ENCODE data around the gene TEX22. TPM values are rescaled to one million over a fixed set of nuclear protein-coding genes. Genes with fewer than 3 reads are reported as not detected.
A peak's percentile ranks its signal among the peaks of the same experiment; 100 is the strongest.
"Not testable (repeated sequence)": the region's sequence is repeated elsewhere in the genome, so short reads cannot be mapped to it uniquely, and the experiment has no call there.

Gene TEX22, protein sequence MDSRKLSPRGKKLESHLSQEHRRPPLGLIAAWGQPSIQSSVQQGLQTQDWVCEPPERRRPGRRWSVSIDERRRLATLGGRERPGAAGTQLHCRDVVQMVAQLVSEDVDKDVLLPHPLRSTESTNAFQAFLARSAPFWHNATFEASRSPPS
- total RNA-seq = under 0.01 and 0.13 TPM in 2 replicates

DNA sequence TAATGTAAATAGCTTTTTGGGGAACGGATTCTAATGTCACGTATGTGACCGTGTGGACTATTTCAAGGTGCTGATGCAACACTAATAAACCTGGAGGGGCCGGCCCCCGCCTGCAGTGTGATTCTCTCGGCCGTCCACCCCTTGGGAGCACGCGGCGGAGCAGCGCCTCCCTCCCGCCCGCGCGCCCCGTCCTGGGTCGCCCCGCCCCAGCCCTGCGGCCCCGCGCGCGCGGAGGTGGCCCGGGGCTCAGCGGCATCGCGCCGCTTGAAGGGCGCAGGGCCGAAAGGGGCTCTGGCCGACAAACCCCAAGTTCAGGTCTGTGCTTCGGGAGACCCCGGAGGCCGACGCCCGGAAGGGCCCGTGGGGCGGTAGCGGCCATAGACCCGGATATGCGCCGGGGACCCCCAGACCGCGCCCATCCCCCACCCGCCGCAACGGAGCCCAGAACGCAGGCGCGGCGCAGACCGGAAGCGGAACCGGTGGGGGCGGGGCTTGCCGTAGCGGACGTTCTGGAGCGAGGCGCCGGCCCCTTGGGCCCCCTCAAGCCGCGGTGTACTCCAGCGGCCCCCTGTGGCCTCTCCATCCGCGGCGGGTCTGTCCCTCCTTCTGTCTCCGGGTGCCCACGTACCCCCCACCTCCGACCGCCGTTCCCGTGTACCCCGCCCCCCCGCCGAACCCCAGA lies at the start of gene TEX22:
TEX22 (plus strand) TSS at position 495 of the 682 bp plus-strand sequence. CDS start 803 bp downstream, outside the sequence.
- peak; percentile 60 to 84 for DNase-seq (ENCODE audit: low read depth in 2 of 2)

DNA sequence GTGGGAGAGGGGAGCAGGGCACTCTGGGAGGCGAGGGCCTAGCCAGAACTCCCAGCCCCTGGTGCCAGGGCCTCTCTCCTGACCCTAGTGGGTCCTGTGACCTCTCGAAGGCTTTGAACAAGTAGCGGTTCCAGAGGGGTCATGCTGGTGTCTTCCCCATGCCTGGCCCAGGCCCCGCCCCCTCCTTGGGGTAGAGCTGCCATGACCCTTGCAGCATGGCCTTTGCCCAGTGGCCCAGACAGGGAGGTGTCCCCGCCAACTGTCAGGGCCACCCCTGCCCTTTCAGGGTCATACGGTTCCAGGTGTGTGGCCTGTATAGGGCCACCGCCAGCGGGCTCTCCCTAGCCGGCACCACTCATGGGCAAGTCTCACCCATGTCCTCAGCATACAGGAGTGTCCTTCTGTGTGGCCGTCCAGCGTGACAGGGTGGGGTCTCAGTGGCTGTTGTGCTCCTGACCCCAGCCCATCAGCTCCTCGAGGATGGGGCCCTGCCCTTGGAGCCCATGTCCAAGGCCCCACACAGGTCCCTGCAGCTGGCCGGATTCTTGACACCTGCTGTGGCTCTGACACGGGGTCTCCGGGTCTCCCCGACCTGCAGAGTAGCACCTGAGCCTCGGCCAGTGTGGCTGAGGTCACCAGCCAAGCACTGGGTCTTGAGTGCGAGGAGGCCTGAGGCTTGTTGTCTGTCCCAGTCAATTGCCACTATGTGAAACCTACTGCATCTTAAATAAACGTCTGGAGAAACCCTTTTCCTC lies 49.2 kb upstream of the TEX22 start:
- no peak for DNase-seq (ENCODE audit: low read depth in 2 of 2)

DNA sequence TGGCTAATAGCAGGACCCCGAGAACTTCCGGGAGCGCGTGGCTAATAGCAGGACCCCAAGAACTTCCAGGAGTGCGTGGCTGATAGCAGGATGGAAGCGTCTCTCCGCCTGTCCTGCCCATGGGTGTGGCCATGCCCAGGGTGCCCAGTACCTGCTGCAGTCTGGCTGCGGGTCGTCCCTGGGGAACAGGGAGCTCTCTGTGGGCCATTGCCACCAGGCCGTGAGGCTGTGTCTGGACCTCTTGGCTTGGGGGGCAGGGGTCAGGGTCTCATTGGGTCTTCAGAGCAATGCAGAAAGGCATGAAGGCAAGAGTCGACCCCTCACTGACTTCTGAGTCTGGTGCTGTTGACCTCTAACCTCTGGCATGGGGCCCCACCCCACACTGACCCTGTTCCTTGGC lies 48.3 kb upstream of the TEX22 start:
- no peak for DNase-seq (ENCODE audit: low read depth in 2 of 2)

DNA sequence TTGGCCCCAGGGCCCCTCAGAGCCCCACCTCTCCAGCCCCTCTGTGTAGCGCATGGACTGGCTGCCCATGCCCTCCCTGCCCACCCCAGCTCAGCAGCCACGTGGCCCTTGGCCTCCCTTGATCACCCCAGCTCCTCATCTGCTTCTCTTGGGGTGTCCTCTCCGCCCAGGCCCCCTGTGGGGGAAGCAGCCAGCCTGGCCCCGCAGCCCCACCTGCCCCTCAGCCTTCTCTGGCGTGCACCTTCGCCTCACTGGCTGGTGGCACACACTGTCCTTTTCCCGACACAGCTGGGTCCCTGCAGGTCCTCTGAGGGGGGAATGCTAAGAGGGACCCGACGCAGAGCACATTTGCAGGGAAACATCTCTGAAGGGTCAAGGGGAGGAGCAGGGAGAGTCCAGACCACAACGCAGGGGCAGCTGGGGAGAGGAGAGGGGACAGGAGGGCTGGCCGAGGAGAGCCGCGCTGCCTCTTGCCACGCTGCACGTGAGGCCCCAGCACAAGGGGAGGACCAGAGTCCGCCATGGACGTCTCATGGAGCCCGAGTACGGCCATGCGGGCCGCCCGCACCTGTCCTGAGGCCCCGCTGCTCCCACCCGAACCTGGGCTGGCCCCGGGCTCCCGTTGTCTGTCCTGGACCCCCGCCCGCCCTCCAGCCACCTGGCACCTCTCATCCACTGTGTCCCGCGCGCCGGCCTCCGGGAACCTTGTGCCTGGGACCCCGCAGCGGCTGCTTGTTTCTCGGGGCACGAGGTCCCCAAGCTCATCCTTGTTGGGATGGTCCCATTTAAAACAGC lies 47.7 kb upstream of the TEX22 start:
- DNase-seq (ENCODE audit: low read depth in 2 of 2) = no peak

DNA sequence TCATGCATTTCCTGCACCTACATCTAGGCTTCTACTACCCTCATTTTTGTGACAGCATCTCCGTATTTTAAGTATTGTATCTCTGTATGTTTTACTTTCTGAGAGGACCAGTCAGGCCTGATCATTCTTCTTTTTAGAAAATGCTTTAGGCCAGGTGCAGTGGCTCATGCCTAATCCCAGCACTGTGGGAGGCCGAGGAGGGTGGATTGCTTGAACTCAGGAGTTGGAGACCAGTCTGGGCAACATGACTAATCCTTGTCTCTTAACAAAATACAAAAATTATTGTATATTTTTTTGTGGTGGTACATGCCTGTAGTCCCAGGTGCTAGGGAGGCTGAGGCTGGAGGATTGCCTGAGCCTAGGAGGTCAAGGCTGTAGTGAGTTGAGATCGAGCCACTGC lies 46.9 kb upstream of the TEX22 start:
- no peak for DNase-seq (ENCODE audit: low read depth in 2 of 2)

DNA sequence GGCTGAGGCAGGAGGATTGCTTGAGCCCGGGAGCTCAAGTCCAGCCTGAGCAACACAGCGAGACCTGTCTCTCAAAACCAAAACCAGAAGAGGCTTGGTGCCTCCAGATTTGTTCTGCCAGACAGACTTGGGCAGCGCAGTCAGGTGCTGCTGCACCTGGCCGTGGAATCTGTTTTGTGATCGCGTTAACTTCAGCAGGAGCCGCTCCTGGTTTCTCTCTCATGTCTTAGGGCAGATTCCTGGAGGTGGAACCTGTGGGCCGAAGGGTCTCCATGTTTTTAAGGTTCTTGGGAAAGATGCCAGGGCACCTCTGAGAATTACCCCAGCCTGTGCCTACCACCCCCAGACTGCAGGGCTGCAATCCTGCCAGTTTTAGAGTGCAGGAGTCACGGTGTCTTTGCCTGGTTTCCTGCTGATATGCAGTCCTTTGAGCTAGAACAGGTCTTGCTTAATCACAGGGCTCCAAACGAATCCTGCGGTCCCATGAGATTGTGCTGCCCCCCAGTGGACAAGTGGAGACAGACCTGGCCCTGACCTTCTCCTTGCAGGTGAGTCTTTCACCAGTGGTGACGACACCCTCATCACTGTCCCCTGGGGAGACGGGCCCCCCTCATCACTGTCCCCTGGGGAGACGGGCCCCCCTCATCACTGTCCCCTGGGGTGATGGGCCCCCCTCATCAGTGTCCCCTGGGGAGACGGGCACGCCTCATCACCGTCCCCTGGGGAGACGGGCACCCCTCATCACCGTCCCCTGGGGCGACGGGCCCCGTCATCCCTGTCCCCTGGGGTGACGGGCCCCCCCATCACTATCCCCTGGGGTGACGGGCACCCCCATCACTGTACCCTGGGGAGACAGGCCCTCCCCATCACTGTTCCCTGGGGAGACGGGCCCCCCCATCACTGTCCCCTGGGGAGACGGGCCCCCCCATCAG lies 46.2 kb upstream of the TEX22 start:
- peak; percentile 86 to 88 for DNase-seq (ENCODE audit: low read depth in 2 of 2)

DNA sequence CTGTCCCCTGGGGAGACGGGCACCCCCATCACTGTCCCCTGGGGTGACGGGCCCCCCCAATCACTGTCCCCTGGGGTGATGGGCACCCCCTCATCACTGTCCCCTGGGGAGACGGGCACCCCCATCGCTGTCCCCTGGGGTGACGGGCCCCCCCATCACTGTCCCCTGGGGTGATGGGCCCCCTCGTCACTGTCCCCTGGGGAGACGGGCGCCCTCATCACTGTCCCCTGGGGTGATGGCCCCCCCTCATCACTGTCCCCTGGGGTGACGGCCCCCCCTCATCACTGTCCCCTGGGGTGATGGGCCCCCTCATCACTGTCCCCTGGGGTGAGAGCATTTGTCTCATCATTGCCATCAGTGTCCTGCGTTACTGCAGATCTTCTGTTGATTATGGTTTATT lies 45.2 kb upstream of the TEX22 start:
- no peak for DNase-seq (ENCODE audit: low read depth in 2 of 2)

DNA sequence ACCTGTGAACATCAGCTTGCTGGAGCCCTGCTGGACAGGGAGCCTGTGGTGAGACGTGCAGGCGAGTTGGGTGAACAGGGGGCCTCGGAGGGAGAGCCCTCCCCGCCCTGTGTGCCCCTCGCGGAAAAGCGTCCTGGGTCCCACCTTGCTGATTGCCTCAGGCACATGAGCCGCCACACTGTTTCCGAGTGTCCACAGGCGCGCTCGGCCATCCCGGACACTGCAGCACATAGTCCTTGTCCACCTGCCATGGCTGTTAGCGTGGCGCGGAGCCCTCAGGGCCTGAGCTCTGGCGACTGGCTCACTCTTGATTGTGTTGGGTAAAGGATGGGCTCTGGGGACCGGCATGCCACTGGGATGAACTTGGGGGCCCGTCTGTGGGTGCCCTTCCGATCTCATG lies 43.8 kb upstream of the TEX22 start:
- no peak for DNase-seq (ENCODE audit: low read depth in 2 of 2)

DNA sequence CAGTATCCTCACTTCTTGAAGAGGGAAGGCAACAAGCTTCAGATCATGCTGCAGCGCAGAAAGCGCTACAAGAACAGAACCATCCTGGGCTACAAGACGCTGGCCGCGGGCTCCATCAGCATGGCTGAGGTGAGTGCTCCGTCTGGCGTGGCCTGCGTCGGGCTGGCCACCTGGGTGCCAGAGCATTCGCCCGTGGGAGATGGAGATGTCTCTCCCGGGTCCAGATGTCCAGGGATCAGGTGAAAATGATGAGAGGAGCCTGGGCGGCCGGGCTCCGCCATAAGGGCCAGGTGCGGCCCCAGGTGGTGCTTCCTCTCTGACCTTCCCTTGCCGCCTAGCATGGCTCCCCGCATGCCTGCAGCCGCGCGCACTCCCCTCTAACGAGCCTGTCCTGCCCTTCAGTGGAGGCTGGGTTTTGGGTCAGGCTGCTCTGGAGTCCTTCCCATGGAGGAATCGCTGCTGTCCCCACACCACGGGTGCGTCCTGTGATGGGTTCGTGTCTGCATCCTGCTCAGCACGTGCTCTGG lies 43.2 kb upstream of the TEX22 start:
- DNase-seq (ENCODE audit: low read depth in 2 of 2) = no peak

DNA sequence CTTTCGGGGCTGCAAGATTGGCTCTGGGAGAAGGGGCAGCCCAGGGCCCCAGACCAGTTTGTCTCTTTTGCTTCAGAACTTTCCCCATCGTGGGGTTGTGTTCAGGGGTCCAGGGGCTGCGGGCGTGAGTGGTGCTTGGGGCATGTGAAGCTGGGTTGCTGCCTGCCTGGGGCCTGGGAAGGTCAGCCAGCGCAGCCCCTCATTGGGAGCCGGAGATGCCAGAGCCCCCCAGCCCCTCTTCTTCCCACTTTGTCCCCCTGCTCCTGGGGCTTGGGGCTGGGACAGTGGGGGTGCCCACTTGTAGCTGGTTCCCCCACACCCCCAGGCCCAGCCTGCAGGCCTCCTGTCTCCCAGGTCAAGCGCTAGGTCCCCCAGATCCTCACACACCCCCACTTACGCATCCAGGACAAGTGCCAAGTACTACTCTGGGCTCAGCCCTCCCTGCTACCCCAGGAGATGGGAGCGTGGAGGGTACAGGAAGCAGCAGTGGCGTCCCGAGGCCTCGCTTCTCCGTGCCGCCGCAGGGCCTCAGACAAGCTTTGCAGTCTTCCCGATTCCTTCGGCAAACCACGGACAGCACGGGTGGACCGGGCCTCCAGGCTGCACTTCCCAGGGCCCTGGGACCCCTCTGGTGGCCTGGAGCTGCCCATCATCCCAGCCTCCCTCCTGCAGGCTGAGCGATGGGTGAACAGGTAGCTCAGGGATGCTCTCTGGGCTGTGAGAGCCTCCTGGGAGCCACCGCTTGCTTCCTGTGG lies 42.3 kb upstream of the TEX22 start:
- DNase-seq (ENCODE audit: low read depth in 2 of 2) = no peak

DNA sequence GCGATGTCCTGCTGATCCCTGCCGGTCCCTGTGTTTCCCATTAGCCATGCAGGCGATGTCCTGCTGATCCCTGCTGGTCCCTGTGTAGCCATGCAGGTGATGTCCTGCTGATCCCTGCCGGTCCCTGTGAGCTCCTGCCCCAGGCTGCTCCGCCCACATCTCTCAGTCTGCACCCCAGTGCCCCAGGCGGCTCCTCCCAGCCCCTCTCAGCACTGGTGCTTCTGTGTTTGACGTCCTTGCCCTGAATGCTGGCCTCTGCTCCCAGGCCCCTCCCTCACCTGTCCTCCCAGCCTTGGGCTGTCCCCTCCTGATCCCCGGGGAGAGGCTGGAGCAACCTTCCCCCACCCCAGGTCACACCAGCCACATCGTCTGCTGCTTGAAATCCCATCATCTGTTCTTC lies 41.4 kb upstream of the TEX22 start:
- no peak for DNase-seq (ENCODE audit: low read depth in 2 of 2)

DNA sequence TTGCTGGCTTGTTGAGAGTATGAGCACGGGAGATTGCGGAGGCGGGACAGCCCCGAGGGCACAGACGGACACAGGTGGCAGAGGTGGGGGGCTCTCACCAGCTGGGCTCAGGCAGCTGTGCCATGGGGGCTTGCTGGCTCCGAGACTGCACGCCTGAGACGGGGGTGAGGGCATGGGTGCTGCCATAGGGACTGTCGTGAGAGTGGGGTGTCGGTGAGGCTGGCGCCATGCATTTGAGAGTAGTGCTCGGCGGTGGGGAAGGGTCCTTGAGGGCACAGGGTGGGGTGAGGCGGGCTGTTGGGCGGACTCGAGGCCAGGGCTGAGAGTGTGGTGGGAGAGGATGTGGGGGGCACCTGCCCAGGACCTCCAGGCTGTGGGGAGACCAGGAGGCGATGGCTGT lies 40.7 kb upstream of the TEX22 start:
- DNase-seq (ENCODE audit: low read depth in 2 of 2) = no peak

DNA sequence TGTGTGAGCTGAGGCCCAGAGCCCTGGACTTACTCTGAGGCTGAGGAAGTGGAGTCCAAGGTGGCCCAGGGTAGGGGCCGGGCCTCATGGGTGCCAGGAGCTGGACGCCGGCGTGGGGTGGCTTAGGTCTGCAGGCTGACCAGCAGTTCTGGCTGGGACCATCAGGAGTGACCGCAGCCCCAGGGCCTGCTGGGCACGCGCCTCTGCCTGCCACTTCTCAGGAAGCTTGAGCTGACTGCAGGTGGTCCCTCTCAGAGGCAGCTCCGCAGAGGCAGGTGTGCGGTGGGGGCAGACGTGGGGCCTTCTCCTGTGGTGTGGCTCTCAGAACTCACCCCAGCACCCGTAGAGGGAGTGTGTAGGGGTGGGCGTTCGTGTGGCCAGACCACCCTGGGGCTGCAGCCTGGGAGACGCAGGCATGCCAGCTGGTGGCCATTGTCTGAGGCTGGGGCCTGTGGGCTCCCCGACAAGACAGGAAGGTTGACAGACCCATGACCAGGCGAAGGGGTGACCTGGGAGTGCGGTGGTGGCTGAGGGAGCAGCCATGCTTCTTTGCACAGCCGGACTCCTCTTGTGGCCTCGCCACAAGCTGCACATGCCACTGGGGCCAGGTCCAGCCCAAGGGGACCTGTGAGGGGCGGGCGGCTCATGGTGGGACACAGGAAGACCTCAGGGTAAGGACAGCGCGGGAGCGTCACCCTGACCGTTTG lies 40.0 kb upstream of the TEX22 start:
- DNase-seq (ENCODE audit: low read depth in 2 of 2) = no peak

DNA sequence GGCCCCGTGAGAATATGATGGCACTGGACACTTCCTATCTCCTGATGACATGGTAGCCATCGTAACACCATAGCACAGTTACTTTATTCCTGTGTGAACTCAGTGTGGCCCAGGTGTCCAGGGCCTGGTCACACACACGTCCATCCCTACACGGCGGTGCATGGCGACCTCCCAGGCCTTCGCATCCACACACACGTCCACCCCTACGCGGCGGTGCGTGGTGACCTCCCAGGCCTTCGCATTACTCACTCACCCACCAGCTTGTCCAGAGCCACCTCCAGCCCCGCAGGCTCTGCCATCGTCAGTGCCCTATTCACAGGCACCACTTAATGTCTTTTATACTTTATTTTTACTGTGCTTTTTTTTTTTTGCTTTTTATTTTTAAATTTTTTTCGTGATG lies 39.4 kb upstream of the TEX22 start:
- DNase-seq (ENCODE audit: low read depth in 2 of 2) = no peak

DNA sequence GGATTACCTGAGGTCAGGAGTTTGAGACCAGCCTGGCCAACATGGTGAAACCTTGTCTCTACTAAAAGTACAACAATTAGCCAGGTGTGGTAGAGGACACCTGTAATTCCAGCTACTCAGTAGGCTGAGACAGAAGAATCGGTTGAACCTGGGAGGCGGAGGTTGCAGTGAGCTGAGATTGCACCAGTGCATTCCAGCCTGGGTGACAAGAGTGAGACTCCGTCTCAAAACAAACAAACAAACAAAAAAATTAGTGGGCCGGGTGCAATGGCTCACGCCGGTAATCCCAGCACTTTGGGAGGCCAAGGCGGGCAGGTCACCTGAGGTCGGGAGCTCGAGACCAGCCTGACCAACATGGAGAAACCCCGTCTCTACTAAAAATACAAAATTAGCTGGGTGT lies 36.9 kb upstream of the TEX22 start:
- DNase-seq (ENCODE audit: low read depth in 2 of 2) = not testable (repeated sequence)

DNA sequence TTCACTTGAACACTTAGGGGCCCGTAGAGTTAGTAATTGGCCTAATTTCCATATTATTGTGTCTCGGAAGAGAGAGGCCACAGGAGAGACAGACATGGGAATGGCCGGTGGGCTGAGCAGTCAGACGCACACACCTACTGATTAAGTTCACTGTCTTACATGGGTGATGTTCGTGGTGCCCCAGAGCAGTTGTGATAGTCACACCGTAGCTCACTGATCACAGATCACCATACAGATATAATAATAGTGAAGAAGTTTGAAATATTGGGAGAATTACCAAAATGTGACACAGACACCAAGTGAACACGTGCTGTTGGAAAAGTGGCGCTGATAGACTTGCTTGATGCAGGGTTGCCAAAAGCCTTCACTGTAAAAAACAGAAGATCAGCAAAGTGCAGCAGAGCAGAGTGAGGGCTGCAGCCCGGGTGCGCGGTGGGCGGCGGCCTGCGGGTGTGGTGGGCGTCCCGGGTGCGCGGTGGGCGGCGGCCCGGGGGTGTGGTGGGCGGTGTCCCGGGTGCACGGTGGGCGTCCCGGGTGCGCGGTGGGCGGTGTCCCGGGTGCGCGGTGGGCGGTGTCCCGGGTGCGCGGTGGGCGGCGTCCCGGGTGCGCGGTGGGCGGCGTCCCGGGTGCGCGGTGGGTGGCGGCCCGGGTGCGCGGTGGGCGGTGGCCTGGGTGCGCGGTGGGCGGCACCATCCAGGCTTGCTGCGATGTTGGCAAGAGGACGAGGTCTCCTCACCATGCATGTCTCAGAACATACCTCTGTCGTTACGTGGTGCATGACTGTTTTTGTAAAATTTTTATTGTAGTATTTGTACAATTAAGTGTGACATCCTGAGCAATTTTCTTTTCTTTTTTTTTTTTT lies 34.3 kb upstream of the TEX22 start:
- DNase-seq (ENCODE audit: low read depth in 2 of 2) = no peak

DNA sequence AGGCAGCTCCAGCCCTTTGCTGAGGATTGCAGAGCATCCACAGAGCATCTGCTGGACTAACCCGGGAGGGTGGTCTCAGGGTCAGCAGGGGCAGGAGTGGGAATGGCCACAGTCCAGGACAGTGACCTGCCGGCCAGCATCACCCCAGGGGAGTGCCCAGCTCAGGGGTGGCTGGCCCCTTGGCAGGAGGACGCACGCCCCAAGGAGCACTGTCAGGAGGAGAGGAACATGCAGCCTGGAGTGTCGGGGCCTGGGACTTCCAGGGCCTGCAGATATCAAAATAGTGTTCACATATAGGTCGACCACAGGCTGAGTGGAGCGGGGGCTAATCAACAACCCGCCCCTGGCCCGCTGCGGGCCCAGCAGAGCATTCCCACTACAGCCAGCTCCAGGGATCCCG lies 33.2 kb upstream of the TEX22 start:
- DNase-seq (ENCODE audit: low read depth in 2 of 2) = no peak

DNA sequence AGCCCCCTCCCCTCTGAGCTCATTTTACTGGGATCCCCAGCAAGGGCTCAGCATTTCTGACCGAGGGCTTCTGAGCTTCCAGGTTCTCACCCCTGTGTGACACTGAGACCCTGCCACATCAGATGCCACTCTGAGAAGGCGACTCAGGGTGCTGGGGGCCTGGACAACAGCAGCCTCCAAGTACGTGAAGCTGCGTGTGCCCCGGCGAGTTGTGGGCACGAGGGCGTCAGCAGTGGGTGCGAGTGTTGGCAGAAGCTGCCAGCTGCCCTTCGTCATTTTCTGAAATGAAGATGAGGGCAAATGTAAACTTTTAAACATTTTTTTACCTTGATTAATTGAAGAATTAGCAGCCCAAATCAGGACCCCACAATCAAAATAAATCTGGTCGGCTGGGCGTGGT lies 32.7 kb upstream of the TEX22 start:
- DNase-seq (ENCODE audit: low read depth in 2 of 2) = no peak

All from dermis microvascular lymphatic vessel endothelial cell (primary cell).